Keratinocyte (primary cell): Measurements from ENCODE around the gene FBXO17.

Source experiments
- EZH2 ChIP-seq: IDR thresholded peaks from one replicate; pipeline ENCODE4 v1.6.1; 2012; ENCODE audit warnings: inconsistent platforms, mild to moderate bottlenecking, low read length, moderate library complexity
- TF ChIP-seq, protein P1 (sequence below), 3 experiments: IDR thresholded peaks in 1 of 3; conservative IDR thresholded peaks in 1 of 3; optimal IDR thresholded peaks in 1 of 3; 2 replicates in 2 of 3; 3 replicates in 1 of 3; pipeline versions ENCODE3 to v1.5.1; 2011; ENCODE audit warnings: low read length in 3 of 3, mild to moderate bottlenecking in 3 of 3, moderate library complexity in 2 of 3, control low read depth in 1 of 3, inconsistent platforms in 1 of 3; ENCODE audit not compliant: insufficient read depth in 2 of 3; ENCODE audit errors: extremely low read depth in 1 of 3

DNA sequence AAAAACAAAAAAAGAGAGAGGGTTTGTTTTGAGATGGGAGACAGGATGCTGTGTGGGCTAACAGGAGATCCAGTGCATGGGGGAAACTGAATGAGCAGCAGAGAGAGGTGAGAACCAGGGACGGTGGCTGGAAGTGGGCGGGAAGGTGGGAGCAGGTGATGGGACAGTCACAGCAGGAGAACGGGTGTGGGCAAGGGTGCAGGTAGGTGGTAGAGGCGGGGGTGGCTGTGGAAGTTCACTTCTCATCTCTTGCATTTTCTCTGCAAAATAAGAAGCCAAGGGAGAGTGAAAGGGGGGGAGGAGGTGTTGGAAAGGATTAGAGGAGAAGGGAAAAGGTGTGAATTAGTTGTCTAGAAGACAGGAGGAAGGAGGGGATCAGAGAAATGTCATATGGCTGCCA, 21.9 kb downstream of the FBXO17 start:
- TF ChIP-seq, protein P1, sequence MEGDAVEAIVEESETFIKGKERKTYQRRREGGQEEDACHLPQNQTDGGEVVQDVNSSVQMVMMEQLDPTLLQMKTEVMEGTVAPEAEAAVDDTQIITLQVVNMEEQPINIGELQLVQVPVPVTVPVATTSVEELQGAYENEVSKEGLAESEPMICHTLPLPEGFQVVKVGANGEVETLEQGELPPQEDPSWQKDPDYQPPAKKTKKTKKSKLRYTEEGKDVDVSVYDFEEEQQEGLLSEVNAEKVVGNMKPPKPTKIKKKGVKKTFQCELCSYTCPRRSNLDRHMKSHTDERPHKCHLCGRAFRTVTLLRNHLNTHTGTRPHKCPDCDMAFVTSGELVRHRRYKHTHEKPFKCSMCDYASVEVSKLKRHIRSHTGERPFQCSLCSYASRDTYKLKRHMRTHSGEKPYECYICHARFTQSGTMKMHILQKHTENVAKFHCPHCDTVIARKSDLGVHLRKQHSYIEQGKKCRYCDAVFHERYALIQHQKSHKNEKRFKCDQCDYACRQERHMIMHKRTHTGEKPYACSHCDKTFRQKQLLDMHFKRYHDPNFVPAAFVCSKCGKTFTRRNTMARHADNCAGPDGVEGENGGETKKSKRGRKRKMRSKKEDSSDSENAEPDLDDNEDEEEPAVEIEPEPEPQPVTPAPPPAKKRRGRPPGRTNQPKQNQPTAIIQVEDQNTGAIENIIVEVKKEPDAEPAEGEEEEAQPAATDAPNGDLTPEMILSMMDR (optimal IDR thresholded peaks at IDR 0.05 in 1 of 3, IDR thresholded peaks at IDR 0.05 in 1 of 3, conservative IDR thresholded peaks at IDR 0.05 in 1 of 3; ENCODE audit: extremely low read depth in 1 of 3, insufficient read depth in 2 of 3, low read length in 3 of 3) = no peak
- no peak for TF ChIP-seq EZH2
